Measurements from ENCODE around the gene TOMM34.

DNA sequence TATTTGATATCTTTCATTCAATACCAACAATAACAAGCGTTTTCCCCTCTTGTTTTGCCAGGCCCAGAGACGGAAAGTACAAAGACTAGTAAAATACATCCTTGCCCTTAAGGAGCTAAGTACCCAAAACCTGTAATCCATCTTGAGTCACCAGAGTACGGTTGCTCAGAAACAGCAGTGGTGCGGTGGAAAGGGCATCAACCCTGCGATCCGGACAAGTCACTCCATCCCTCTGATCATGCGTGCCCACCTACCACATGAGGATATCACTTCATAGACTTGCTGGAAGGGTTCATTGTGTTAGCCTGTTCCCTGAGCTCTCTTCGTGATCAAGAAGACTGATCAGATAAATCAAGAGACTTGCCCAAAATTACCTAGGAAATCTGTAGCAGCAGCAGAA lies 1.9 kb downstream of the TOMM34 start:
- TF ChIP-seq CTCF (conservative IDR thresholded peaks at IDR 0.05; ENCODE audit: low read depth in 2 of 2) (no peak), EZH2 (IDR thresholded peaks at IDR 0.05; ENCODE audit: low read depth, unreplicated experiment) (no peak), POLR2AphosphoS5 (IDR thresholded peaks at IDR 0.05; ENCODE audit: low read depth) (no peak)

Measured in GM23338 (cell line).